ENCODE results near the gene TNFSF15.

GRCh38 chr9:114834386-114834785 is 28.5 kb upstream of the TNFSF15 start:
- TF ChIP-seq, protein P1, sequence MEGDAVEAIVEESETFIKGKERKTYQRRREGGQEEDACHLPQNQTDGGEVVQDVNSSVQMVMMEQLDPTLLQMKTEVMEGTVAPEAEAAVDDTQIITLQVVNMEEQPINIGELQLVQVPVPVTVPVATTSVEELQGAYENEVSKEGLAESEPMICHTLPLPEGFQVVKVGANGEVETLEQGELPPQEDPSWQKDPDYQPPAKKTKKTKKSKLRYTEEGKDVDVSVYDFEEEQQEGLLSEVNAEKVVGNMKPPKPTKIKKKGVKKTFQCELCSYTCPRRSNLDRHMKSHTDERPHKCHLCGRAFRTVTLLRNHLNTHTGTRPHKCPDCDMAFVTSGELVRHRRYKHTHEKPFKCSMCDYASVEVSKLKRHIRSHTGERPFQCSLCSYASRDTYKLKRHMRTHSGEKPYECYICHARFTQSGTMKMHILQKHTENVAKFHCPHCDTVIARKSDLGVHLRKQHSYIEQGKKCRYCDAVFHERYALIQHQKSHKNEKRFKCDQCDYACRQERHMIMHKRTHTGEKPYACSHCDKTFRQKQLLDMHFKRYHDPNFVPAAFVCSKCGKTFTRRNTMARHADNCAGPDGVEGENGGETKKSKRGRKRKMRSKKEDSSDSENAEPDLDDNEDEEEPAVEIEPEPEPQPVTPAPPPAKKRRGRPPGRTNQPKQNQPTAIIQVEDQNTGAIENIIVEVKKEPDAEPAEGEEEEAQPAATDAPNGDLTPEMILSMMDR (IDR thresholded peaks at IDR 0.05), result no peak
- TF ChIP-seq POLR2A (IDR thresholded peaks at IDR 0.05), result no peak

All from adrenal gland (tissue), 5 donors.